Measurements from ENCODE around the gene SLC4A11.

Gene SLC4A11

DNA sequence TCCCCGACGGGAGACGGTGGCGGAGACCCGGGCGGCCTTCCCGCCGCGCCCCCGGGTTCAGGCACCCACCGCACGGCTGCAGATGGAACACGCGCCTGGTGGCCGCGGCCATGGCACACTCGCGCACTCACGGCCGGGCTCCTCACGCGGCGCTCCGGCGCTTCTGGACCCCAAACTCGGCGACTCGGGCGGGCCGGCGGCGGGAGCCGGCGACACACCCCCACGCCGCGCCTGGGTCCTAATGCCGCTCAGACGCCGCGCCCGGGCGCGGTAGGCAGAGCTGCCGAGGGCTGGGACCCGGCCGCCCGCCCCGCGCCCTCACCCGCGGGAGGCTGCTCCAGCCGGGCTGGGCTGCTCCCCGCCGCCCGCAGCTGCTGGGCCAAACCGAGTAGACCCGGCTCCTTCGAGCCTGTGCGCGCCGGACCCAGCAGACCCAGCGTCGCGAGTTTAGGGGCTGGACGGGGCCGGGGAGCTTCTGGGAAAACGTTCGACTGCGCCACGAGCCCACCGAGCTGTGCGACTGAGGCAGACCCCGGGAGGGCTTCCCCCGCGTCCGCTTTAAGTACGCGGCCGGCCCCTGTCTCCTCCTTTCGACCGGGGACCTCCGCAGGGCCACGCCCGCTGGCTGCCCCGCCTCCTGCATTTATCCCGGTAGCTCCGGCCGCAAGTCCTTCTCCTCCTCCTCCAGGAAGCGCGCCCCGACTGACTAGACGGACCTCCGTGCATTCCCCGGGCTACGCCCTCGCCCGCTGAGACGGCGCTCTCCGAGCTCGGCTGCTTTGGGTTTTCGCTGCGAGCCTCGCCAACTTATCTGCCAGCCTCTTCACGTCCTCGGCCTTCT, at the start of gene SLC4A11:
Gene SLC4A11 (minus strand): TSS at position 165 of the 841 bp plus-strand sequence. CDS start 53 bp downstream, at position 112.
- no peak for DNase-seq (ENCODE audit: low spot score)

GRCh38 chr20:3283222-3283820, 44.3 kb upstream of the SLC4A11 start:
- DNase-seq (ENCODE audit: low spot score), result no peak

DNA sequence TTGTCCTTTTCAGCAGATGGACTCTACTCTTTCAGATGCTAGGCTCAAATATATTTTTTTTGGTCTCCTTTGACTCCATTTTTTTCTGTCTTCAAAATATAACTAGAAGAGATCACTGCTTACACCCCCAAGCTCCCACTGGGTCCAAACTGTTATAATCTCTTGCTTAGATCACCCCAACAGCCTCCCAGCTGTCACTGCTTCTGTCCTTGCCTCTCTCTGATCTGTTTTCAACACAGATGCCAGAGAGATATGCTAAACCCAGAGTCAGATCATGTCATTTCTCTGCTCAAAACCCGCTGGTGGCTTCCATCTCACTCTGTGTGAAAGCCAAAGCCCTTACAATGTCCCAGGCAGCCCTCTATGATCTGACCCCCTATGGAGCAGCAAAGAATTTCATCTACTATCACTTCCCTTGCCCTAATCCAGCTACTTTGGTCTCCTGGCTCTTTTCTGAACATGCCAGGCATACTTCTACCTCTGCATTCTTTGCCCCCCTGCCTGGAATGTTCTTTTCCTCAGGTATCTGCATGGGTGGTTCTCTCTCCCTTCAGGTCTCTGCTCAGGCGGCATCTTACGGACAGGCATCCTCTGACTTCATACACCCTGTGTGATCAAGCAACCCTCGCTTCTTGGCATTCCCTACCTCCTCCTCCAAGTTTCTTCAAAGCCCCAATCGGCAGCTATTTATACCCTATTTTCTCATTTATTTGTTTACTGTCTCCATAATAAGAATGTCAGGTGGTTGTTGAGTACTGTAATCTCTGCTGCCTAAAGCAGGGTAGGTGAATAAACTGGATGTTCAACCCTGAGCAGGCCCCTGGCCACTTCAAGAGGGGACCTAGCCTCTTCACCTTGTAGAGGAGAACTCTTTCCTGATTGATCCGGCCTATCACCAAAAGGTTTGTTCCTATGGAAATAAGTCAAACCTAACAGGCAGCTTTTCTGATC, 43.6 kb upstream of the SLC4A11 start:
- no peak for DNase-seq (ENCODE audit: low spot score)

GRCh38 chr20:3281437-3281836, 42.4 kb upstream of the SLC4A11 start:
- no peak for DNase-seq (ENCODE audit: low spot score)

GRCh38 chr20:3279761-3280160, 40.8 kb upstream of the SLC4A11 start:
- no peak for DNase-seq (ENCODE audit: low spot score)

DNA sequence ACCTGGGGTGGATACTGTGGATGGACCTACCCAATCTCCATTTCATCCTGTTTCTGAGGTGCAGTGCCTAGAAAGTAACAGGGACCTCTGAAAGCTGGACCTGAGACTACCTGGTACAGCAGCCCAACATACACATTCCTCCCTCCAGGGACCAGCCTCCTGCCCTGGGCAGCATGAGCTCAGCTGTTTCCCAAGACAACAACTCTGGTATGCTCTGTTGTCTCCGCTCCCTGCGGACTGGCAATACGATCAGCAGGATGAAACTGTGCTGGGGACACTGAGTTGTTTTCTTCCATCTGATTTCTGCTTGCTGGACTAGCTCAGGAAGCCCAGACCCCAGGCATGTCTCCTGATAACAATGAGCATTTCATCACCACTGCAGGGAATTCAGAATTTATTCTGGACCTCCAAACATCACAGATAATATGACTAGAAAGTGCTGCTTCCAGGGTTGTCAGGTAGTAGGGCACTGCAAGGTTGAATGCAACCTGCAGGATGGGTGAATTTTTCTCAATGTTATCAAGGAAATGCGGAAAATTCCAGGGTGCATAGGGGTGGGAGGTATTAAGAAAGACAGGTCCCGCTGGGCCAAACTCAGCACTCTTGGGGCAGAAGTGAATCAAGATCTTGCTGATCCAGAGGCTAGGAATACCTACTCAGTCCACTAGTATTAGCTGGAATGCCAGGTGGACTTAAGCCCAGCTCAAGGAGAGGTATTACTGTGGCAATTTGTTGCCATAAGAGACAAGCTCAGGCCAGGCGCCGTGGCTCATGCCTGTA, 38.9 kb upstream of the SLC4A11 start:
- no peak for DNase-seq (ENCODE audit: low spot score)

DNA sequence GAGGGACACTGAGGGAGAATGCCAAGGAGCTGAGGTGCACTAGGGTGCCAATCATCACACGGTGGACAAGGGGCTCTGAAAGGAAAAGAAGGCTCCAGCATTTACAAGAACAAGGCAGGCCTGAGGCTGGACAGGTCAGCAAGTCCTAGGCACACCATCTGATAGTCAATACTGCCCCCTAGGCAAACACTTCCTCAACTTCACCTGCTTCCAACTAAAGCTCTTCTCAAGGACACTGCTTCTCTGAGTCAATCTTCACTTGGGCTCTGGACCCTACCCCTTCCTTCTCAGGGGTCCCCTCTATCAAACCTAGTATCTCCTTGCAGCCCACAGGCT, 37.7 kb upstream of the SLC4A11 start:
- peak; percentile 28 for DNase-seq (ENCODE audit: low spot score)

- no peak for DNase-seq (ENCODE audit: low spot score)
Observed at GRCh38 chr20:3275966-3276679, 37.1 kb upstream of the SLC4A11 start.

- DNase-seq (ENCODE audit: low spot score), result no peak
Observed at GRCh38 chr20:3275064-3275935, 36.3 kb upstream of the SLC4A11 start.

DNA sequence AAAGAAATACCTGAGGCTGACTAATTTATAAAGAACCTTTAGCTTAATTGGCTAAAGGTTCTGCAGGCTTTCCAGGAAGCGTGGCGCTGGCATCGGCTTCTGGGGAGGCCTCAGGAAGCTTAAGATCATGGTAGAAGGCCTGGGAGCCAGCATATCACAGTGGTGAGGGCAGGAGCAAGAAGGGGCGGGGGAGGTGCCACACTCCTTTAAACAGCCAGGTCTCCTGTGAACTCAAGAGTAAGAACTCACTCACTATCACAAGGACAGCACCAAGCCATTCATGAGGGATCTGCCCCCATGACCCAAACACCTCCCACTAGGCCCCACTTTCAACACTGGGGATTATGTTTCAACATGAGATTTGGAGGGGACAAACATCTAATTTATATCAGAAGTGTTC, 34.4 kb upstream of the SLC4A11 start:
- no peak for DNase-seq (ENCODE audit: low spot score)

DNA sequence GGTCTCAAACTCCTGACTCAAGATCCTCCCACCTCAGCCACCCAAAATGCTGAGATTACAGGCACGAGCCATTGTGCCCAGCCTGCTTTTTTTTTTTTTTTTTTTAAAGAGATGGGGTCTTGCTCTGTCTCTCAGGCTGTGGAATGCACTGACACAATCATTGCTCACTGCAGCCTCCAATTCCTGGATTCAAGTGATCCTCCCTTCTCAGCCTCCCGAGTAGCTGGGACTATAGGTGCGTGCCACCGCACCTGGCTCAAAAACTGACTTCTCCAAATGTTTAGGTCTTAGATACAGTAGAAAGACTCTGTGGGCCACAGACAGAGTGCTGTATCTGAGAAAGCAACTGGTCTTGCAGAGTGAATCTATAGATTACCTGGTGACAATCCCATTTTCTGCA, 31.1 kb upstream of the SLC4A11 start:
- no peak for DNase-seq (ENCODE audit: low spot score)

- no peak for DNase-seq (ENCODE audit: low spot score)
Observed at GRCh38 chr20:3262566-3262965, 23.6 kb upstream of the SLC4A11 start.

GRCh38 chr20:3258429-3258828, 19.4 kb upstream of the SLC4A11 start:
- DNase-seq (ENCODE audit: low spot score), result no peak

DNA sequence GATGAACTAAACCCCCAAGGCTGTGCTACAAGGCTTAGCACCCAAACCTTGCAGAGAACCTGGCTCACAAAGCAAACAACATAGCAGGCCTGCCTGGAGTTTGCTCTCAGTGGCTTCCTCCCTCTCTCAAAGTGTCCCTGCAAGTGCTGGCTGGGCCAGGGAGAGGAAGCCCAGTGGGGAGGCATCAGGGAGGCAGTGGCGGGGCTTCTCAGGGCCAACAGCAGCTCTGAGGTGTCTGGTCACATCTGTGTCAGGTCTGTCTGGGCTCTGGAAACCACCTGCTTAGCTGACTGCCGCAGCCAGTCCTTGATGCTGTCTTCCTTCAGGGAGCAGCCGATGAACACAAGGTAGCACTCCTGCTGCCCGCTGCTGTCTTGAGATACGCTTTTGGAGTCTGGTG, 16.7 kb upstream of the SLC4A11 start:
- DNase-seq (ENCODE audit: low spot score), result no peak

DNA sequence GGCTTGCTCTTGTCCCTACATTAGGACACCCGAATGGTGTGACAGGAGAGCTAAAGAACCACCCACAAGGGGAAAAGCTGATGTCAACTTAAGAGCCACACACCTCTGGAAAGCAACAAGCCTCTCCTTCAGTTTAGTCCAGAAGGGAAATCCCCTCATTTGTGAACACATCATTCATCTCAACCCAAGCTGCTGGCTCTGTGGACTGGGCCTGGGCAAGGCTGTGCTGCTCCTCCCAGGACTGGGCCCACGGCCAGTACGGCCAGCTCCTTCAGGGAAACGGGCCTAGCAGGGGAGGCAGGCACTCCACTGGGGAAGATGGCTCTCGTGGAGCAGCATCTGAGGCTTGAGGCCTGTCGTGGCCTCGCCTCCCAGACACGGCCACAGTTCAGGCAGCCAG, 12.8 kb upstream of the SLC4A11 start:
- no peak for DNase-seq (ENCODE audit: low spot score)

DNA sequence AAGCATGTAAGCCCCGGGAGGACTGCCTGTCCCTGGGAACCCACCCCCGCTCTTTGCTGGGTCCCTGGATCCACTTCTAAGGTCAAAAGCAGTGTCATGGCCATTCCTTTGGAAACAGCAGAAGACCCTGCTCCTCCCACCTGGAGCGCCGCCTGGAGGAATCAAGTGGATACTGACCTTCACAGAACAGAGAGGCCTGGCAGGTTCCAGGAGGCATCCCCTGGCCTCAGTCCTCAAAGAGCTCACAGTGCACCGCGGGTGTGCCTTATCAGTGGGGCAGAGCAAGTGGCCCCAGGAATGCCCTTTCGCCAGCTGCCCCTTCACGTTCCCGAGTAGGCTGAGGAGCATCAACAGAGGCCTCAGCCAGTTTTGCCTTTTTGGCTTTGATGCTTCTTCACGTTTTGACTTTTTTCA, 11.1 kb upstream of the SLC4A11 start:
- no peak for DNase-seq (ENCODE audit: low spot score)

DNA sequence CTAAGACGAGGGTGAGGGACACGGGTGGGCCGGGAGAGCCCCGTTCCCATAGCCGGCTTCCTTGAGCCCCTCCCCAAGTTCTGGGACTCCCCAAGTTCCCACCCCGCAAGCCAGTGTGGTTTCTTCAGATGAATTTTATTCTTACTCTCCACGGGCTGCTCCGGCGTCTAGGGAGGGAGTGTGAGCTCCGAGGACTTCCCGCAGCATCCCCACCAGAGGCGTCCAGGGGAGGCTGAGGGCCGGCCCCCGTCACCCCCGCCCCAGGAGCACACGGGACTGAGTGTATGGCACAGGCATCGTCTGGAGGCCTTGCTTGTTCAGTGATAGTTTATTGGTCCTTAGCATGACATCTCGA, 10.0 kb upstream of the SLC4A11 start:
- no peak for DNase-seq (ENCODE audit: low spot score)

DNA sequence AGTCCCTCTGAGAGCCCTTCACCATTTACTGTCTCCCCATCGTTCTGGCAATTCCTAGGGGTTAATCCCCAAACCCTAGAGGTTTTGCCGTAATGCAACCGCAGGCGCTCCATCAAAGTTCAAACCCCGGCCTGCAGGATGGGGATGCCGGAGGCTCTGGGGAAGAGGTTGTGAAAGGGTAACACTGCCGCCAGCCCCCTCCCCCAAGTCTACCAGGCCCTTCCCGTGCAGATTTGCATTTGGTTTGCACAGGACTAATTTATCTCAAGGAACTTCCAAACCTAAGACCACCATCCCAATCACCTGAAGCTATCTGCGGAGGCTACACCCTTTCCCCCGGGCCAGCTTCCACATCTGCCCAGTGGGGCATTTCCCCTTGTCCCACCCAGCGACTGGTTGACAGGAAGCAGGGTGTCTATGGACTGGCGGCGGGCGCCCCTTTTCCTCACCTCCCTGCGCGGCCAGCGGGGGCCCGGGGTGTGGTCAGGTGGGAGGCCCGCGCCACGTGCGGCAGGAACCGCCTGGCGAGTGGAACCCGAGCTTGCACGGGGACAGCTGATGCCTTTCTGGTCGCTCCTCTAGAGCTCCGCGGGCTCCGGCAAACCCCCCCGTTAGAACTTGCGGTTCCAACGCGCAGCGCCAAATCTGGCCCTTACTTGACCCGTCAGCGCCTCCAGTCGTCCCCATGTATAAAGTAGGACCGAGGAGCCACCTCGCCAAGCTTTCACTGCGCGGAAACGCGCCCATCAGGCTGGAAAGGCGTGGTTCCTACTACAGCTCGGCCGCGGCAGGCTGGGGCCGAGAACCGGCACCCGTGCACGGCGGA, 9.4 kb upstream of the SLC4A11 start:
- no peak for DNase-seq (ENCODE audit: low spot score)

DNA sequence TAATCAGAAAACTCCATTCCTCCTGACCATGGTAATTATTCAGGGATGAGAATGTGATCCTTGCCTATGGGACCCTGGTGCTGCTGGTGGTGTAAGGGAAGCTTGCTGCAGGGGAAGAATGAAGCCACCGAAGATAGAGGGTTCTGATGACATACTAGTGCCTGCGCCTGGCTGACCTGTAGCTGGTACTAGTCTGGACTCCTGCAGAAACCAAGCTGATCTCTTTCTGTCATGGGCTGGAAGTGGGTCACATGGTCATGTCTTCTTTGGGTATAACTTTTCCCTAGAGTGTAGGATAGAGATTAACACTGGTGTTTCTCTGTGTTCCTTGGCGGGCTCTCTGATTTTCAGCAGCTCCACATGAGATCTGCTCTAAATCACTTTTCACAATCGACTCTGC, 8.6 kb upstream of the SLC4A11 start:
- no peak for DNase-seq (ENCODE audit: low spot score)

All from hematopoietic multipotent progenitor cell treated with erythropoietin and hydrocortisone succinate and interleukin-3 and kit ligand, for 17 days (in vitro differentiated cells).